HG03571 (cell line): ENCODE results near the gene SYPL1.
A peak's percentile ranks its signal among the peaks of the same experiment; 100 is the strongest.
"Not testable (repeated sequence)": the region's sequence is repeated elsewhere in the genome, so short reads cannot be mapped to it uniquely, and the experiment has no call there.

Experiments
- ATAC-seq: cut with Tn5 transposase; IDR thresholded peaks from one replicate; pipeline ENCODE4 v1.9.1; 2021; ENCODE audit not compliant: unreplicated experiment

The SYPL1 gene

DNA sequence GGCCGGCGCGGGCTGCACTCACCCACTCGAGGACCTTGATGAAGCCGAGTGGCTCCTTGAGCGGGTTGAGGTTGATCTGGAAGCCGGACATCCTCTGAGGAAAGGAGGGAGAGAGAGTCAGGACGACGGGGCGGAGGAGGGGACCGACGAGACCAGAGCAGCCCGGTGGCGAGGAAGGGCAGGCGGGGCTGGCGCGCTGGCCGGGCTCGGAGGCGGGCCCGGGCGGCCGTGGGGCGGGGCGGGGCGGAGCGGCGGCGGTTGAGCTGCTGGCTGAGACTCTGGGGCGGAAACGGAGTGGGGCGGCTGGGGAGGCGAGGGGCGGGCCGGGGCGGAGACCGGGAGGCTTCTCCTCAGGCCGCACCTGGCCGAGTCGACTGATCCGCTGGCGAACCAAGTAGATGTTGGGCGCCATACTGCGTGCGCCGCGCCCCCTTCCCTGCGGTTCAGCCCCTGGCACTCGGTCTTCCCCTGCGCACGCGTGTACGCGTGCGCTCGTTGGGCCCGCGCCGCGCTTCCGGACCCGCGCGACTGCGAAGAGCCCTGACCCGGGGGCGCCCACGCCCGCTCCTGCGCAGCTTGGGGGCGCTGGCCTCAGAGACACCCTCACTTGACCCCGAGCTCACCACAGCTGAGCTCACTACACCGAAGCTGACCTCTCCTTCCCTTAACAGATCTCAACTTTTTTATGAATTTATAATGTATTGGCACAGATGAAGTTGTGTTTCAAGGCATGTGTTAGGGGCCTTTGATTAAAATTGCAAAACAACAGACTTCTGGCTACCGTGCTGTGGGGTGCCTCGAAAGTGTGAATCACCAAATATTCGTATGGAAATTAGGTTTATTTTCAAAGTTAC lies at the start of gene SYPL1:
TSS of gene SYPL1 (minus strand) at position 195 of the 854 bp plus-strand sequence. CDS start at position 91, 104 bp downstream.
- peak; percentile 72 for ATAC-seq

DNA sequence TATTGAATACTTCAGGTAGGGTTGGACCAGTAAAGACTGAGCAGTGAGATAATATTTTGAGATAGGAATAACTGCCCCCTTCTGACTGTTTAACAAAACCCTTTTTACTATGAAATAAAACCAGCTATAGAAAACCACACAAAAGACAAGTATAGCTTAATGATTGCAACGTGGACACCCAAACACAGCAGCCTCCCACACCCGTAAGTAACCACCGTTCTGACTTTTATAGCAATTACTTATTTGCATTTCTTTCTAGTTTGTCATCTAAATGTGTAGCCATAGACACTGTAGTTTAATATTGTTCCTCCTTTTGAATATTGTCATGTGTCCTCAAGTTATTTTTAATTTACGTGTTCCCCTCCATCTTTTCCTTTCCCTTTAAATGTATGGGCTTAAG lies 42.9 kb upstream of the SYPL1 start:
- ATAC-seq, result no peak

DNA sequence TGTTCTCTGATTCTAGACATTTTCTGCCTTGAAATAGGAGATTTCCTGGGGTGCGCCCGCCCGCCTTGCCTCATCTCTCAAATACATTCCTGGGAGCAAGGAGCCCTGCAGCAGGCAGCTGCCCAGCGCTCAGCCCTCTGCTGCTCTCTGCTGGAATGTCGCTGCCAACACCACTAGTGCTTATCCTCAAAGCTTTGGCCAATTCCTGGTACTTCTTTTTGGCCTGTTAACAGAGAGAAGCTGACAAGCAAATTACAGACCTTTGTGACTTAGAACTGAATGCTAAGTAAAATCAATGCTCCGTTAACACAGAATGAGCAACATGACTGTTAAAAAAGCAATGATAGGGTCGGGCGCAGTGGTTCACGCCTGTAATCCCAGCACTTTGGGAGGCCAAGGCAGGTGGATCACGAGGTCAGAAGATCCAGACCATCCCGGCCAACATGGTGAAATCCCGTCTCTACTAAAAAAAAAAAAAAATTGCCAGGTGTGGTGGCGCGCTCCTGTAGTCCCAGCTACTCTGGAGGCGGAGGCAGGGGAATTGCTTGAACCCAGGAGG lies 41.9 kb upstream of the SYPL1 start:
- peak; percentile 67 for ATAC-seq

DNA sequence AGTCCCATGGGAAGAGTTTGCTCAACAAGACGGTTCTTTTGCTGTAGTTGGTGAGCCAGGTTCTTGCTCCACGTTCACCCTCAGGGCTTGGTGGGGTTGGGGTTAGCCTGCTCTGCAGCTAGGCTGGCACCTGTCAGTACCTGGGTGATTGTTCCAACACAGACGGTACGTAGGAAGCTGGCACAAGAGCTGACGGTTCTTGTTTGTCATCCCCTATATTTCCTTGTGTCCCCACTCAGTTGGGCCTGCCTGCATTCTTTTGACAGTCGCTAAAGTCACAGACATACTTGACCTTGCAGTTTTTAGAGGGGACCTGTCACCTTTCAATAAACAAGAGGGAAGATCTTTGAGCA lies 40.2 kb upstream of the SYPL1 start:
- no peak for ATAC-seq

DNA sequence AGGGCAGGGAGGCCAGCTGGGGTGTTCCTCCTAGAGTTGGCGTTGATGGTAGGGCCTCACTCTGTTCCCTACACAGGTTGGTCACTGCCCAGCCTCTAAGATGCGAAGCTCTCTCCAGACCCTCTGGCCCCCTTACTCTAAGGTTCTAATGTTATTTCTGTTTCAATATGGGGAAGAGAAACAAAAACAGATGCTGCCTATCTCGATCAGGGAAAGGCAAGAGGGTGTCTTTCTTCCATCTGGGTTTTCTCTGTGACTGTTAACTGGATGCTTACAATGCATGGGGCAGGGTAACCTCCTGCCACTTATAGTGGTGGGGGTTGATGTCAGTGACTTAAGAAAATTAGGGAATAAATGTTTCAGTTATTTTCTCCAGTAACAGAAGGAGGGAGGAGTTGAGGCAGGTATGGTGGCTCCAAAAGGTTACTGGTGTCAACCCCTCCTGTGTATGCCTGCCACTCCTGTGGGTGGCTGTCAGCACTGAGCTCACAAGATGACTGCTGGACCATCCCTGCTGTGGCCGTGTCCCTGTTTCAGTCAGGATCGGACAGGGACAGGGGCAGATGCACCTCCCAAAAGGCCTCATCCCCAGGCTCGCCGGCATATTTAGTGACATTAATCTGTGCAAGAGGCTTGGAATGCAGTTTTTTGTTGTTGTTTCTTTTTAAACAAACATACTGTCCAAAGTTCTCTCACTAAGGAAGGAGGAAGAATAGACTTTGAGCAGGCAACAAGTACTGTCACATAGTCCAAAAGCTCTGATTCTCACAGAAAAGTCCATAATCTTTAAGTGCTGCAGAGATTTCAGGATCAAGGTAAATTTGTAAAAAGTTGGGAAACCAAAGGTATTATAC lies 39.6 kb upstream of the SYPL1 start:
- ATAC-seq, result no peak

DNA sequence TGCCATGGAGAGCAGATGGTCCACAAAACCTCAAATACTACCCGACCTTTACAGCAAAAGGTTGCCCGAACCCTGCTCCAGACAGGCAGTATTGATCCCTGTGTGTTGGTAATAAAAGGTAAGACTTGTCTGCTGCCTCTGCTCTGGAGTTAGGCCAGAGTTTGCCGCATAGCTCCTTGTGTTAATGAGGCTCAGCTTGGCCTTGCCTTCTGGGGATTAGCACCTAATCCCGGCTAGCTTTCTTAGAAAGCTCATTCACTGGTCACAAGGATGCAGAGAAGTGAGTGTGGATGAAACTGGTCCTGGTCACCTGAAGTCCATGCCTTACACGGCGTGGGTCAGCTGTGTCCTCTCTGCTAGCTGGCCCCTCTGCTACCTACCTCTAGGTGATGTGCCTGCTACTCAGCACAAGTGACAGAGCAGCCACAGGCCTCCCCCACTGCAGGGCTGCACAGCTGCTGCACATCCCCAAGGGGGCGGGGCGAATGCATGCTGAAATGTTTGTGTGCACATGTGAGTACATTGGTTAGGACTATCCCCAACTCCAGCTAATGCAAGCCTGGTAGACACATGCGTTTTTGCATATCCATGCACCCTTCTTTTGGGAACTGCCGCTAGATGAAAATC lies 31.7 kb upstream of the SYPL1 start:
- ATAC-seq, result no peak

DNA sequence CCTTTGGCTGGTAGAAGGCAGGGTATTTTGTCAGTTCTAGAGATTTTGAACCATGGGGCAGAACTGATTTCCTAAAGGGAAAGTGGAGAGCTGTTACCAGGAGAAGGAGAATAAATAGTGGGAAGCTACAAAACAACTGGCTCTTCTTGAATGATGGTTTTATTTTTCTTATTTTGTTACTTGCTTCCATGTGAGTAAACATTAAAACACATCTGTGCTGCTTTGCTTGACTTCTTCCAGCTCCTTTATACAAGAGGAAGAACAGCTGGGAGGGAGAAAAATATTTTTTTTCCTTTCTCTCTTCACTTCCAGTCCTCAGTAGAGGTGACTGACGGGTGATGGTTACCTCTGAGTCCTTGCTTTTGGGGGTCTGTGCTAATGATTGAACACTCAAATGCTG lies 30.0 kb upstream of the SYPL1 start:
- ATAC-seq, result no peak

DNA sequence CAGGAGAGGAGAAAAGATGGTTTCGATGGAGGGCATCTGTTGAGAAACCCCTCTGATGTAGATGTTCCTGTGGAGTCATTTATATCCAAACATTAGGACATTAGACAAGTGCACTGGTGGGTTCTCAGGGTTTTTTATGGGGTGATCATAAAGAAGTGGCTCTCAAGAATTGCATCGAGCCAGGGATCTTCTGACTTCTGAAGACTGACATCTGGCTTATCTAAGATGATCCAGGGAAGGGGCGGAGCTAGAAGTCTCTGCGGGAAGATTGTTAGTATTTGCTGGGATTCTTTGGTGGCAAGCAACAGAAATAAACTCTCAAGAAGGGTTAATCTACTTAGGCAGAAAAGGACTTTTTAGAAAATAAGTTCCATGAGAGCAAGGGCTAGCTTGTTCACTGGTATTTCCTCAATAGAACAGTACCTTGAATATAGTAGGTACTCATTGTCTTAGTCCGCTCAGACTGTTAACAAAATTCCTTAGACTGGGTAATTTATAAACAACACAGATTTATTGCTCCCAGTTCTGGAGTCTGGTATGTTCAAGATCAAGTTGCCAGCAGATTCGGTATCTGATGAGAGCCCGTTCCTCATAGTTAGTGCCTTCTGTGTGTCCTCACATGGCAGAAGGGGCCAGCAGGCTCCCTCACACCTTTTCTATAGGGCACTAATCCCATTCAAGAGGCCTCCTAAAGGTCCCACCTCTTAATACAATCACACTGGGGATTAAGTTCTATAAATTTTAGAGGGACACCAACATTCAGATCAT lies 28.5 kb upstream of the SYPL1 start:
- ATAC-seq, result no peak

DNA sequence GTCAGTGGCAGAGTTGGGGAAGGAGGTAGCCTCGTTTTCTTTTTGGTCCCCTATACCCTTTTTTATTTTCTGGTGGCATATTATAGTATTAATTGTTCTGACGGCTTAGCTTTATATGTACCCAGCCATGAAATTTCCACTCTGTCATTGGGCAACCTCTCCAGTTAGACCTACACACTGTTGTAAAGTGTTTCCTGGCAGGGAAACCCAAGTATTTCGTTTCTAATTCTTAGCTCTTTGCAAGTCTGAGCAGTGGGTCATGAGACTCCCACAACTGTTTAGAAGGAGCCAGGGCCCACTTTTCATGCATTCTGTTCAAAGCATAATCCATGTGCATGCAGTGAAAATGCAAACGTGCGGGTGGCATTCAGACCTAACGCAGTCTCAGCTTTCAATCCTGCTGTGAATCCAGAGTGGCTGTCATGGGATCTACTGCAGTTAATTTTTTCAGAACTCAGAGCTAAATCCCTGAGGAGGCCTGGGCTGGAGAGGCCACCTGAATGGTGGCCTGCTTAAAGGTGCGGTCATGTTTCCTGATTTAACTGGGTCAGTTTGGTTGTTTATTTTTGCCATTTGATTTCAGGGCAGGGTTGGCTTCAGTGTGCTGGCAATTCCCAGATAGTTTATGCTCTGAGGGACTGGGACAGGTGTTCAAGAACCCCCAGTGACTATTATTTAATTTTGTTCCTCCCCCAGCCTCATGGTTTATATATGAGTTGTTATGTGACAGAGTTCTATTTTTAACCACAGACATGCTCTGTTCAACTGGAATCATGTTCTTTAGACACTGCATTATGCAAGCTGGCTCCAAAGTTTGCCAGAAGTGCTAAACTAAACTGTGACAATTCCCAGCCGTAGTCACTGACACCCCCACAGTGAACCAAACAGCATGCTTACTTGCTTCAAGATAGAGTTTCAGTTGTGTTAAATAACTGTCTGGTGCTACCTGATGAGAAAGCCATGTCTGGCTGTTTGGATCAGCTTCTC lies 27.4 kb upstream of the SYPL1 start:
- no peak for ATAC-seq

DNA sequence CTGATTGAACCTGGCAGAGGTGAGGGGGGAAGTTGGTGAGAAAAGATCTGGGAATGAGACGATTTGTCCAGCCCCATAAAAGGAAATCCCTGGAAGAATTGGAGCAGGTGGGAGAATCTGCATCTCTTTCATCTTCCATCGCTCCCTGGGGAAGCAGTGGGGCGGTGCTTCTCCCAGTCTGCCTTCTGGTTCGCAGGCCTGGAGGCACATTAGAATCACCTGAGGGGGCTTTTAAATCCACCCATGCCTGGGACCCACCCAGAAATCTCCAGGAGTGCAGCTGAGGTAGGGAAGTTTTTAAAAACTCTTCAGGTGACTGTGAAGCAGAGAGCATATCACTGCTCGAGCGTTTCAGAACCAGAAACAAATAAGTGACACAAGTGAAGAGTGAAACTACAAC lies 26.7 kb upstream of the SYPL1 start:
- ATAC-seq, result no peak

DNA sequence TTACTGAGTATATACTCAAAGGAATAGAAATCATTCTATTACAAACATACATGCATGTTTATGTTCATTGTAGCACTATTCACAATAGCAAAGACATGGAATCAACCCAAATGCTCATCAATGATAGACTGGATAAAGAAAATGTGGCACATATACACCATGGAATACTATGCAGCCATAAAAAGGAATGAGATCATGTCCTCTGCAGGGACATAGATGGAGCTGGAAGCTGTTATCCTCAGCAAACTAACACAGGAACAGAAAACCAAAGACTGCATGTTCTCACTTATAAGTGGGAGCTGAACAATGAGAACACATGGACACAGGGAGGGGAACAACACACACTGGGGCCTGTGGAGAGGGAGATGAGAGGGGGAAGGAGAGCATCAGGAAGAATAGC lies 26.1 kb upstream of the SYPL1 start:
- not testable (repeated sequence) for ATAC-seq

DNA sequence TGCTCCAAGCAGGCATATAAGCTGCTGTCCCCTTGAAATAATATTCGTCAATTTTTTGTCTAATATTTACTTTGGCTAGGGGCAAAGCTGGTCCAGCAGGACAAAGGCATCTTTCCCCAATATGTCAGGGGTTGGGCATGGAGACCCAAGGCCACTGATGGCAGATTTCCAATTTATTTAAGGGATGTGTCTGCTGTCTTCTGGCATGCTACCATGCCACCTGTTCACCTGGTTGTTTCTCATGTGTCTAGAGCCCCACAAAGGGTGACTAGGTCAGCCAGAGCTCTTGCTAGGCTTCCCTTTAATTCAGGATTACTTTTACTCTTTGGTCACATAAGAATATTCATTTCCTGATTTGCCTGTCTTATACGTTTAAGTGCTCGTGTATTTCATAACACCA lies 22.1 kb upstream of the SYPL1 start:
- no peak for ATAC-seq

DNA sequence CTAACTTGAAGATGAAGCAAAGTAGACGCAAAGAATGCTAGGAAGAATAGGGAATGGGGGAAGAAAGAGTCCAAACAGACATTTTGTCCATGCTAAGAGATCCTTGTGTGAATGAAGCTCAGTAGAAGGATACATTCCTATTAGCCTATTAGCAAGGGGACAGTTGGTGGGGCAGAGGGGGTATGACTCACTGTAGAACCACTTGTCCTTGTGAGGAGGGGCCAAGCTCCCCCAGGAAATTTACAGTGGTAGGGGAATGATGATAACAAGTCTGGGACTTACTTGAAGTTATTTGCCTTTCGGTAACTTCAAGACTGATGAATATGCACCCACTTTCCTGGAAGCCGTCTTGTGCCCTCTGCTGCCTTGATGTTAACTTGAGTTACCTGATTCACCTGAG lies 17.2 kb upstream of the SYPL1 start:
- no peak for ATAC-seq

DNA sequence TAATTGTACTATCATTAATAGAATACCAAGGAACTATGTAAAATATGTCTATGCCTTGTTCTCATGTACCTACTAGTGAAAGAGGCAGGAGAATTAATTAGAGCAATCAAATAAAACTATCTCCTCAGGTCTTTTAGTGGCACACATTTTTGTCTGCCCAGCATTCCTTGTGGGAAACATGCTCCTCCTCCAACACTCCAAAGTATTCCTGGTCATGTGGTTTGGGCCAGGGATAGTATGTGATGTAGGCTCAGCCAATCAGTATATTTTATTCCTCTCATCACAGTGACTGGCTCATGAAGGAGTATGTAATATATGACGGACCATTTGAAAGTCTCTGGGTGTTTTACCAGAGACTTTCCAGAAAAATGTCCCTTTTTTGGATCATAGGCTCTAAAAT lies 16.7 kb upstream of the SYPL1 start:
- no peak for ATAC-seq

DNA sequence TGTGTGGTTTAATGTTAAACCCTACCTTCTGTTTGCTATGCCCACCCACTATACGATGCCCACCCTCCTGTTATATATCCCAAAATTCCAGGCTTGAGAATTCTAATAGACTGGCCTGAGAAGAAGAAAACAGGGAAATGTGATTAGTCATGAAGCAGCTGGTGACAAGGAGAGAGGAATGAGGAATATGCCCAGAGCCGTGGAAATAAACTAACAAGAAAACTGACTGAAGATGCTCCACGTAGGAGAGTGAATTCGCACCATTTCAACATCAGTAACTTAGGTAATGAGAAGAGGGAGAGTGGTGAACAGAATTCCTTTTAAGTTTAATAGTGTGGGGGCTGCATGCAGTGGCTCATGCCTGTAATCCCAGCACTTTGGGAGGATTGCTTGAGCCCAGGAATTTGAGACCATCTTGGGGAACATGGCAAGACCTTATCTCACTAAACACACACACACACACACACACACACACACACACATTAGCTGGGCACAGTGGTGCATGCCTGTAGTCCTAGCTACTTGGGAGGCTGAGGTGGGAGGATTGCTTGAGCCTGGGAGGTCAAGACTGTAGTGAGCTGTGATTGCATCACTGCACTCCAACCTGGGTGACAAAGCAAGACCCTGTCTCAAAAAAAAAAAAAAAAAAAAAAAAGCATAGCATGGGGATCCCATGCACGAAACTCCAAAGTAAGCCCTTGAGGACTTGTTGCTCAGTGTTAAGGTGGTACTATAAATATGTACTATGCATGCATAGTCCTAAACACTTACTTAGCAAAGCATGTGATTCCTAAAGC lies 16.1 kb upstream of the SYPL1 start:
- no peak for ATAC-seq

DNA sequence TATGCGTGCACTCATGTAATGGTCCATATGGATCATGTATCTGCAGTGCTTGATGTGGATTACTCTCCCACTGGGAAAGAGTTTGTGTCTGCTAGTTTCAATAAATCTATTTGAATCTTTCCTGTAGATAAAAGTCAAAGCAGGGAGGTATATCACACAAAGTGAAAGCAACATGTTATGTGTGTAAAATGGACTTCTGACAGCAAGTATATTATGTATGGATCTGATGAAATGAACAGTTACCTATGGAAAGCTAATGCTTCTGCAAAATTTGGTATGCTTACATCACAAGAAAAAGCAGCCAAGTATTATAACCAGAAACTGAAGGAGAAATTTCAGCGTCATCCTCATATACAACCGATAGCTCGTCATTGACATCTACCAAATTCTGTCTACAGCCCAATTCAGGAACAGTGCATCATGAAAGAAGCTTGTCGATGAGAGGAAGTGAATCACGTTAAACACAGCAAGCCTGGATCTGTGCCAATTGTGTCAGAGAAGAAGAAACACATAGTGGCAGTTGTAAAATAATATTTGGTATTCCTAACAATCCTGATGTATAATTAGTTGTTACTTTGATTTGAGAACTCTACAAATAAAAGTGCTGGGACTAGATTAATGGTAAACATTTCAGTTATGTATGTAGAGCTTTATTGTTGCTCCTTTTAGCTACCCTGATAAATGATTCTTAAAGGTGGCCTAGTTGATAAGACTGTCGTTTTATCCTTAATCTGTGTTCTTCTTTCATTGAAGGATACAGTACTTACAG lies 14.2 kb upstream of the SYPL1 start:
- no peak for ATAC-seq

DNA sequence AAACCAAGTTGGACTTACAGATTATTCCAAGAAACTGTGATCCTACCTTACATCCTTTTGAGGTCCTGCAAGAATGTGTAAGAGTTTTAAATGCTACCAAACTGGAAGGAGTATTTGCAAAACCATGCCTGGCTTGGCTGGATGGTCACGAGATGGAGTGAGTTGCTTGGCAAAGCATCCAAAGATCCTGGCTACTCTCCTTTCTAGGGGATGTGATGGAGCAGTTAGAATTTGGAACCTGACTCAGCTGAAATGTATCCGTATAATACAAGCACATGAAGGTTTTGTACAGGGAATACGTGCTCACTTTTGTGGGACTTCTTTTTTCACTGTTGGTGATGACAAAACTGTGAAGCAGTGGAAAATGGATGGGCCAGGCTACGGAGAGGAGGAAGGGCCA lies 13.3 kb upstream of the SYPL1 start:
- ATAC-seq, result no peak

DNA sequence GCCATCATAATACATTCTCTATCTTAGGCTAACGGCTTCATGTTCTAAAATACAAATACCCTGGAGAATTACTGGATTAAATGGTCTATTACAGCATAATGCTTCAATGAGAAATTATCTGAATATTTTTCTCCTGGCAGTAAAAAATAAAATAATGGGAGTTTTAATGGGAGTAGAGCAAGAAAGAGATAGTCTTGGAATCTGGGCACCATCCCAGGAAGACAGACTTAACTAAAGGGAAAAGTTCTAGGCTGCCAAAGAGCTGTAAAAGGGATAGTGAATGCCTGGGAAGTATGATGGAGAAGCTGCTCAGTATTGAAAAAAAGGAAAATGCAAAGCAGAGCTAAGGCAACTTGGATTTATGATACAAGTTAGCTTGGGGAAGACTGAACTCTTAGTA lies 12.1 kb upstream of the SYPL1 start:
- no peak for ATAC-seq
